PFSK-1 (cell line): ENCODE measurements around the gene SRRM5.

Source experiments
- FOXP2 ChIP-seq: optimal IDR thresholded peaks from 2 replicates; pipeline ENCODE3; 2011; ENCODE audit warnings: borderline replicate concordance, control low read depth, inconsistent platforms; ENCODE audit not compliant: insufficient read depth; ENCODE audit errors: extremely low read length, extremely low read depth
- POLR2AphosphoS5 ChIP-seq: IDR thresholded peaks from 2 replicates; pipeline ENCODE4 v1.6.1; 2012; ENCODE audit warnings: low read depth, mild to moderate bottlenecking, control low read depth, low read length, moderate library complexity
- SIN3A ChIP-seq: IDR thresholded peaks from 2 replicates; pipeline ENCODE4 v1.6.1; 2012; ENCODE audit warnings: mild to moderate bottlenecking, low read length, moderate library complexity, borderline replicate concordance; ENCODE audit not compliant: insufficient read depth
- TAF1 ChIP-seq: IDR thresholded peaks from 2 replicates; pipeline ENCODE4 v1.6.1; 2012; ENCODE audit warnings: low read length, control low read depth, borderline replicate concordance; ENCODE audit not compliant: insufficient read depth
- TF ChIP-seq, protein P1 (sequence below), 2 experiments: IDR thresholded peaks; 2 replicates each; pipeline versions ENCODE4 v1.6.1 to v1.8.0; 2011 to 2012; ENCODE audit warnings: low read depth in 2 of 2, low read length in 2 of 2, control low read depth in 1 of 2, inconsistent platforms in 1 of 2, mild to moderate bottlenecking in 1 of 2, moderate library complexity in 1 of 2; ENCODE audit not compliant: insufficient read depth in 1 of 2

Gene SRRM5

DNA sequence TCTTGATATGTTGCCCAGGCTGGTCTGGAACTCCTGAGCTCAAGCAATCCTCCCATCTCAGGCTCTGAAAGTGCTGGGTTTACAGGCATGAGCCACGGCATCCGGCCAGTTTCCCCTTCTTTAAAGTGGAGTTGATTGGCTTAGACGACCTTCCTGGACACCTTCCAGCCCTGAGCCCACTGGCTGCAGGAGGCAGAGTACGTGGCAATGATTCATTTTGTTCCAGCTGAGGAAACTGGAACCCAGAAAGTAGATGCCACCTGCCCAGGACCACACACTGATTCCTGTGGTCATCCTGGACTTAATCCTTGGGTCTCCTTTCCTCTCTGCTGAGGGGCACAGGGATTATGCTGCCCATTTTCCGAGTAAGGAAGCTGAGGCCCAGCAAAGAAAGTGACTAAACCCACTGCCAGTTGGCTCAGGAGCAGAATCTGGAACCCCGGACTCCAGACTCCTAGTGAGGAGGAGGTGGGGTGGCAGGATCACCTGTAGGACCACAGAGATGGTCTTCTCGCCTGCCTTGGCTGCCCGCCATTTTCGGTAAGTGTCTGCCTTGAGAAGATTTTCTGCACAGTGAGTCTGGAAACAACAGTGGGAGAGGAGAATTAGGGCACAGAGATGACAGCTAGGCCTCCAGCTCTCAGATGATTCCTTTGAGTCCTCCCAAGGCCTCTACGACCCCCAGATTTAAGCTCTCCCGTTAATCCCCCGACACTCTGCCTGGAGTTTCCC, 37.3 kb upstream of the SRRM5 start:
- TF ChIP-seq SIN3A, result no peak
- peak; percentile 52; the same call in 1 of the 2 replicates for TF ChIP-seq POLR2AphosphoS5

GRCh38 chr19:43575156-43575950, 36.5 kb upstream of the SRRM5 start, which contains the start of the genes PINLYP and XRCC1:
Gene PINLYP (plus strand): TSS chr19:43575801. CDS start chr19:43577192, 1,391 bp downstream.
Gene XRCC1 (minus strand): TSS chr19:43575527. CDS start chr19:43575458, 69 bp downstream.
- no peak for TF ChIP-seq TAF1
- peak; percentile 70 for TF ChIP-seq FOXP2
- TF ChIP-seq, protein P1, sequence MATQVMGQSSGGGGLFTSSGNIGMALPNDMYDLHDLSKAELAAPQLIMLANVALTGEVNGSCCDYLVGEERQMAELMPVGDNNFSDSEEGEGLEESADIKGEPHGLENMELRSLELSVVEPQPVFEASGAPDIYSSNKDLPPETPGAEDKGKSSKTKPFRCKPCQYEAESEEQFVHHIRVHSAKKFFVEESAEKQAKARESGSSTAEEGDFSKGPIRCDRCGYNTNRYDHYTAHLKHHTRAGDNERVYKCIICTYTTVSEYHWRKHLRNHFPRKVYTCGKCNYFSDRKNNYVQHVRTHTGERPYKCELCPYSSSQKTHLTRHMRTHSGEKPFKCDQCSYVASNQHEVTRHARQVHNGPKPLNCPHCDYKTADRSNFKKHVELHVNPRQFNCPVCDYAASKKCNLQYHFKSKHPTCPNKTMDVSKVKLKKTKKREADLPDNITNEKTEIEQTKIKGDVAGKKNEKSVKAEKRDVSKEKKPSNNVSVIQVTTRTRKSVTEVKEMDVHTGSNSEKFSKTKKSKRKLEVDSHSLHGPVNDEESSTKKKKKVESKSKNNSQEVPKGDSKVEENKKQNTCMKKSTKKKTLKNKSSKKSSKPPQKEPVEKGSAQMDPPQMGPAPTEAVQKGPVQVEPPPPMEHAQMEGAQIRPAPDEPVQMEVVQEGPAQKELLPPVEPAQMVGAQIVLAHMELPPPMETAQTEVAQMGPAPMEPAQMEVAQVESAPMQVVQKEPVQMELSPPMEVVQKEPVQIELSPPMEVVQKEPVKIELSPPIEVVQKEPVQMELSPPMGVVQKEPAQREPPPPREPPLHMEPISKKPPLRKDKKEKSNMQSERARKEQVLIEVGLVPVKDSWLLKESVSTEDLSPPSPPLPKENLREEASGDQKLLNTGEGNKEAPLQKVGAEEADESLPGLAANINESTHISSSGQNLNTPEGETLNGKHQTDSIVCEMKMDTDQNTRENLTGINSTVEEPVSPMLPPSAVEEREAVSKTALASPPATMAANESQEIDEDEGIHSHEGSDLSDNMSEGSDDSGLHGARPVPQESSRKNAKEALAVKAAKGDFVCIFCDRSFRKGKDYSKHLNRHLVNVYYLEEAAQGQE (IDR thresholded peaks at IDR 0.05; ENCODE audit: insufficient read depth in 1 of 2, low read depth in 2 of 2, low read length in 2 of 2), result no peak
- no peak for TF ChIP-seq SIN3A
- peak; percentile 56; the same call in 1 of the 2 replicates for TF ChIP-seq POLR2AphosphoS5

DNA sequence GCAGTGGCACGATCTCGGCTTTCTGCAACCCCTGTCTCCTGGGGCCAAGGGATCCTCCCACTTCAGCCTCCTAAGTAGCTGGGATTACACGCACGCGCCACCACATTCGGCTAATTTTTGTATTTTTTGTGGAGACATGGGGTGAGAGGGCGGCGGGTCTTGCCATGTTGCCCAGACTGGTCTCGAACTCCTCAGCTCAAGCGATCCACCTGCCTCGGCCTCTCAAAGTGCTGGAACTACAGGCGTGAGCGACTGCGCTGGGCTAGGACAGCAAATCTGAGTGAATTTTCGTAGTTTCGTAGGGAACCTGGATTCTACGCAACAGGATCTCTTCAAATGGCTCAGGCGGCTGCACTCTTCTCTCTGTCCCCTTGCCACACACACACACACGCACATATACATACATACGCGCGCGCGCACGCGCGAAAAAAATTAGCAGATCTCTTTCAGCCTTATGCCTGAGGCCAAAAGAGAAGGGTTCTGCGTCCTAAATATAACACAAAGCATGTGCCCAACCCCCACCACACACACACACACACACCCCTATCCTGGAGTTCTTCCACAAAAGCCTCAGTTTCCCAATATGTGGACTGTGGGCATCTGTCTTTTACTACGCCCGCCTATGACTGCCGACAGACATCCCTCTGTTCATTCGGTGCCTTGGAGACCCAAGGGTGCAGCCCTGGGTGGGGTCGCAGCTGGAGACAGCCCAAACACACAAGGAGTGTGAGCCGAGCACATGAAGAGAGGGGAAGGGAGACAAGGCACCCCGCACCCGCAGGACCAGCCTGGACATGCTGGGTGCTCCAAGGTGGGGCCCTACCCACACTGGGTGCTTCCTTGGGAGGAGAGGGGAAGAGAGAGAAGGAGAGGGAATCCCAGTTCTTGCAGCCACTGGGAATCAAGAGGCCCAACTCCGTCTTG, 35.7 kb upstream of the SRRM5 start:
- TF ChIP-seq, protein P1 (IDR thresholded peaks at IDR 0.05; ENCODE audit: insufficient read depth in 1 of 2, low read depth in 2 of 2, low read length in 2 of 2), result no peak
- TF ChIP-seq FOXP2 (no peak), TAF1 (no peak), POLR2AphosphoS5 (no peak), SIN3A (no peak)

GRCh38 chr19:43578787-43579186, 33.1 kb upstream of the SRRM5 start:
- no peak for TF ChIP-seq SIN3A
- TF ChIP-seq FOXP2, result no peak
- no peak for TF ChIP-seq POLR2AphosphoS5
- no peak for TF ChIP-seq TAF1
- TF ChIP-seq, protein P1 (IDR thresholded peaks at IDR 0.05; ENCODE audit: insufficient read depth in 1 of 2, low read depth in 2 of 2, low read length in 2 of 2), result no peak

- TF ChIP-seq, protein P1 (IDR thresholded peaks at IDR 0.05; ENCODE audit: insufficient read depth in 1 of 2, low read depth in 2 of 2, low read length in 2 of 2), result no peak
- TF ChIP-seq SIN3A, result no peak
- TF ChIP-seq POLR2AphosphoS5, result no peak
- TF ChIP-seq FOXP2, result no peak
- TF ChIP-seq TAF1, result no peak
These were observed 30.4 kb upstream of the SRRM5 start for GRCh38 chr19:43581467-43581866.
